ENCODE results near the gene VWF.

- TF ChIP-seq EZH2 (IDR thresholded peaks at IDR 0.05; ENCODE audit: low read depth, unreplicated experiment) (no peak), CTCF (conservative IDR thresholded peaks at IDR 0.05; ENCODE audit: low read depth in 2 of 2) (no peak), POLR2AphosphoS5 (IDR thresholded peaks at IDR 0.05; ENCODE audit: low read depth) (no peak), ZNF114 (CRISPR knock-in tag; IDR thresholded peaks at IDR 0.05) (no peak)
These were observed 47.4 kb downstream of the VWF start for GRCh38 chr12:6076776-6077691.
